Natural killer cell (primary cell): ENCODE results near the gene OMP. TPM values are rescaled to one million over a fixed set of nuclear protein-coding genes. Genes with fewer than 3 reads are reported as not detected.

Experiments used
- ATAC-seq, 3 donors: fragments of 150-1000 bp in 2 of 3; fragments of 200-7000 bp in 1 of 3; cut with Tn5 transposase; 1 replicate in 1 of 3; 2 replicates in 2 of 3; pipeline ENCODE4 v1.10.0; 2021; ENCODE audit warnings: mild to moderate bottlenecking in 2 of 3, moderate library complexity in 2 of 3
- DNase-seq, 2 donors: peaks; one replicate each; pipeline versions ENCODE4 v3.0.0 to v3.0.0-alpha.2; 2013 to 2021; ENCODE audit warnings: mixed read lengths in 1 of 2
- H3K27ac ChIP-seq: one replicate; pipeline ENCODE4 v1.5.1; 2013; ENCODE audit warnings: mild to moderate bottlenecking, low read length
- H3K27me3 ChIP-seq: one replicate; pipeline ENCODE4 v1.6.1; 2013; ENCODE audit warnings: low read length; ENCODE audit not compliant: control insufficient read depth, insufficient read depth
- H3K36me3 ChIP-seq: one replicate; pipeline ENCODE4 v1.6.1; 2013; ENCODE audit warnings: low read length; ENCODE audit not compliant: control insufficient read depth, insufficient read depth
- H3K4me1 ChIP-seq: one replicate; pipeline ENCODE4 v1.6.1; 2013; ENCODE audit warnings: low read length; ENCODE audit not compliant: control insufficient read depth, insufficient read depth
- H3K4me3 ChIP-seq: one replicate; pipeline ENCODE4 v1.5.1; 2013; ENCODE audit warnings: low read length
- H3K9me3 ChIP-seq: one replicate; pipeline ENCODE4 v1.6.1; 2013; ENCODE audit warnings: low read length; ENCODE audit not compliant: control insufficient read depth, insufficient read depth
- H3K27ac Mint-ChIP-seq, 2 donors: one replicate each; pipeline ENCODE4 v1.8.0; 2022; ENCODE audit warnings: mild to moderate bottlenecking in 2 of 2, mixed read lengths in 2 of 2, moderate library complexity in 1 of 2
- H3K27me3 Mint-ChIP-seq, 2 donors: one replicate each; pipeline ENCODE4 v1.8.0; 2022; ENCODE audit warnings: low read depth in 2 of 2, mixed read lengths in 2 of 2
- H3K36me3 Mint-ChIP-seq: one replicate; pipeline ENCODE4 v1.8.0; 2022; ENCODE audit warnings: mixed read lengths
- H3K4me1 Mint-ChIP-seq, 2 donors: one replicate each; pipeline ENCODE4 v1.8.0; 2022; ENCODE audit warnings: mixed read lengths in 2 of 2
- H3K4me3 Mint-ChIP-seq: one replicate; pipeline ENCODE4 v1.8.0; 2022; ENCODE audit warnings: mild to moderate bottlenecking, moderate library complexity, mixed read lengths
- H3K9me3 Mint-ChIP-seq, 2 donors: one replicate each; pipeline ENCODE4 v1.8.0; 2022; ENCODE audit warnings: mixed read lengths in 2 of 2
- CTCF ChIP-seq: fragments of 200-600 bp; IDR thresholded peaks from one replicate; pipeline ENCODE4 v1.8.0; 2022; ENCODE audit warnings: antibody characterized with exemption
- WGBS: methylation state at CpG from one replicate; pipeline ENCODE4 v1.1.7; 2013; ENCODE audit warnings: missing lambda C conversion rate; ENCODE audit not compliant: insufficient coverage; 5-methylcytosine and 5-hydroxymethylcytosine counted together
- intact Hi-C: fragments of 100-400 bp; cut with micrococcal nuclease; formaldehyde crosslinking; loops from one replicate; pipeline ENCODE4 v1.14.2; 2022
- total RNA-seq, 4 donors: library from RNA; stranded (reverse); fragments of 120-200 nt in 1 of 4; gene quantifications; one replicate each; pipeline versions ENCODE4 v1.2.3 to v1.2.4, GENCODE V29; 2013 to 2022

The OMP gene
- total RNA-seq, 3 donors from 2014 or later (not counting 1 experiment from before 2014, with no cell fraction given), result 0.82 to 1.4 (median 0.85) TPM

DNA sequence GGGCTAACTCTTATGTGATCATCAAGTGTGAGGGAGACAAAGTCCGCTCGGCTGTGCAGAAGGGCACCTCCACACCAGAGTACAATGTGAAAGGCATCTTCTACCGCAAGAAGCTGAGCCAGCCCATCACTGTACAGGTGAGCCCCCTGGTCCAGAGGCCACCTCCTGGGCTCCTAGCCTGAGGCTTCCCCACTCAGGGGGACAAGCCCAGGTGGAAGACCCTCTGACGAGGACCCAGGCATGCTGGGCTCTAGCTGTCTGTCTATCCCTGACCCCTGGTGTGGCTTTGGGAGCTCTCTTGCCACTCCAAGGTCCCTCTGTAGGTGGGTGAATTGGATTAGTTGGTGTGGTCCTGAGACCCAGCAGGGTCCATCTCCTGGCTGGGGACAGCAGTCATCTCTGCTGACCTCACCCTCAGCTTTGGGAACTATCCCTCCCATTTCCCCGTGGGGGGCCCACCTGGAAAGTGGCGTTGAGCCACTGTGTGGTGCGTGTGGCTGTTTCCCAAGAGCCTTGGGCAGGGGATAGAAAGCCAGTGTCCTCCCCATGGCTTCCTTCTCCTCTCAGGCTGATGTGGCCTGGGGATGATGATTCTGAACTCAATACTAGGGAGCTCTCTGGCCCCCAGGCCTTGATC, 20.1 kb downstream of the OMP start:
- intact Hi-C loops, result no loop called here
- WGBS, result 89% methylated on average over 7 of the region's 7 CpGs

GRCh38 chr11:77123591-77123990, 21.0 kb downstream of the OMP start:
- Mint-ChIP-seq H3K4me1 (peaks cover 9 to 26% of the 10 kb centered on the region in 2 donors), H3K27ac (no peak overlapping the region), H3K27me3 (peaks cover 9 to 12% of the 10 kb centered on the region in 2 donors), H3K36me3 (no peaks in the 10 kb centered on the region), H3K4me3 (no peak overlapping the region), H3K9me3 (no peaks in the 10 kb centered on the region)
- WGBS, result 90% methylated on average over 8 of the region's 8 CpGs
- Histone ChIP-seq H3K36me3 (no peaks in the 10 kb centered on the region), H3K4me1 (peaks cover 17% of the 10 kb centered on the region), H3K4me3 (no peak overlapping the region), H3K27ac (no peak overlapping the region), H3K27me3 (peaks cover 11% of the 10 kb centered on the region), H3K9me3 (no peaks in the 10 kb centered on the region)
- ATAC-seq, result no peak
- intact Hi-C loops, result no loop called here
- no peak for TF ChIP-seq CTCF
- no peak for DNase-seq

More for the DNA sequence above, 20.1 kb downstream of the OMP start:
- Histone ChIP-seq H3K4me1 (peaks cover 10% of the 10 kb centered on the region), H3K27ac (no peak overlapping the region), H3K36me3 (no peaks in the 10 kb centered on the region), H3K4me3 (no peak overlapping the region), H3K9me3 (no peaks in the 10 kb centered on the region), H3K27me3 (peaks cover 8% of the 10 kb centered on the region)
- Mint-ChIP-seq H3K9me3 (no peaks in the 10 kb centered on the region), H3K27ac (no peak overlapping the region), H3K27me3 (peaks cover 0 to 7% of the 10 kb centered on the region in 2 donors), H3K4me3 (no peak overlapping the region), H3K4me1 (peaks cover 9 to 21% of the 10 kb centered on the region in 2 donors), H3K36me3 (no peaks in the 10 kb centered on the region)
- no peak for DNase-seq
- ATAC-seq, result no peak
- TF ChIP-seq CTCF, result no peak

GRCh38 chr11:77124041-77124440, 21.4 kb downstream of the OMP start:
- Mint-ChIP-seq H3K27me3 (peaks cover 9 to 12% of the 10 kb centered on the region in 2 donors), H3K36me3 (no peaks in the 10 kb centered on the region), H3K4me3 (no peak overlapping the region), H3K27ac (no peak overlapping the region), H3K9me3 (no peaks in the 10 kb centered on the region), H3K4me1 (peaks cover 9 to 26% of the 10 kb centered on the region in 2 donors)
- TF ChIP-seq CTCF, result no peak
- H3K4me1 ChIP-seq, result peaks cover 17% of the 10 kb centered on the region
- no peak overlapping the region for H3K27ac ChIP-seq
- WGBS, result 90% methylated on average over 8 of the region's 8 CpGs
- ATAC-seq (no peak), DNase-seq (no peak)
- intact Hi-C loops, result no loop called here
- peaks cover 11% of the 10 kb centered on the region for H3K27me3 ChIP-seq
- H3K9me3 ChIP-seq, result no peaks in the 10 kb centered on the region
- no peaks in the 10 kb centered on the region for H3K36me3 ChIP-seq
- no peak overlapping the region for H3K4me3 ChIP-seq

DNA sequence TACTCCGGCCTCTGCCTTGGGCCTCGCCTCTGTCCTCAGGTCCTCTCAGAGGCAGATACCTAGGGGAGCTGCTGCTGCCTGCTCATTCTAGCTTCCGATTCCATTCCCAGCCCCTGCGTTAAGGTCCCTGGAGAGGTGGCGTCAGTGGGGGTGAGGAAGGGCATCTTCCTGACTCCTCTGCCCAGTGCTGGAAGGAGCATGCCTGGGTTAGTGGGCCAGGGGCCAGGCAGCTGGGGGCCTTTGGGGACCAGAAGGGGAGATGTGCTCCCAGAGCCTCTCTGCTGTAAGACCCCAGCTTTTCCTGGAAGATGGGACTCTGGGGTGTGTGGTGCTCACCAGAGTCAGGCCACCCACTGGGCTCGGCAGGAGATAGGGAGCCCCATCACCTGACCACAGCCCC, 21.8 kb downstream of the OMP start:
- intact Hi-C loops, result no loop called here
- Histone ChIP-seq H3K36me3 (no peaks in the 10 kb centered on the region), H3K4me3 (no peak overlapping the region), H3K4me1 (peaks cover 17% of the 10 kb centered on the region), H3K9me3 (no peaks in the 10 kb centered on the region), H3K27ac (no peak overlapping the region), H3K27me3 (peaks cover 11% of the 10 kb centered on the region)
- no peak for DNase-seq
- no peak for ATAC-seq
- no peak for TF ChIP-seq CTCF
- H3K4me1 Mint-ChIP-seq, result peaks cover 9 to 26% of the 10 kb centered on the region in 2 donors
- H3K36me3 Mint-ChIP-seq, result no peaks in the 10 kb centered on the region
- H3K27me3 Mint-ChIP-seq, result peaks cover 9 to 12% of the 10 kb centered on the region in 2 donors
- no peak overlapping the region for H3K4me3 Mint-ChIP-seq
- WGBS, result 95% methylated on average over 6 of the region's 6 CpGs
- H3K27ac Mint-ChIP-seq, result no peak overlapping the region
- no peaks in the 10 kb centered on the region for H3K9me3 Mint-ChIP-seq
